HG03139 (cell line): ENCODE data around the gene UPF1.
"Not testable (repeated sequence)": the region's sequence is repeated elsewhere in the genome, so short reads cannot be mapped to it uniquely, and the experiment has no call there.

Experiments
- ATAC-seq: cut with Tn5 transposase; IDR thresholded peaks from one replicate; pipeline ENCODE4 v1.9.1; 2021; ENCODE audit not compliant: unreplicated experiment

Gene UPF1

GRCh38 chr19:18912933-18913332, 81.2 kb downstream of the UPF1 start:
- no peak for ATAC-seq

- ATAC-seq, result no peak
These were observed 81.7 kb downstream of the UPF1 start for GRCh38 chr19:18913466-18913865.

GRCh38 chr19:18915639-18916038, 83.9 kb downstream of the UPF1 start:
- ATAC-seq, result no peak

GRCh38 chr19:18917593-18917992, 85.8 kb downstream of the UPF1 start:
- ATAC-seq, result not testable (repeated sequence)
